ENCODE data around the gene COL27A1. TPM values are rescaled to one million over a fixed set of nuclear protein-coding genes. Genes with fewer than 3 reads are reported as not detected.

Gene COL27A1
- polyA plus RNA-seq, 1 of the 3 experiments (the other 2 are of a cell fraction) = 8.7 TPM

- TF ChIP-seq TEAD4 (IDR thresholded peaks at IDR 0.05; ENCODE audit: borderline replicate concordance, insufficient read depth) (no peak), FOXJ3 (CRISPR knock-in tag; IDR thresholded peaks at IDR 0.05) (no peak), MAX (IDR thresholded peaks at IDR 0.05; ENCODE audit: low read depth) (no peak), RCOR1 (IDR thresholded peaks at IDR 0.05; ENCODE audit: low read length) (no peak), NRF1 (IDR thresholded peaks at IDR 0.05; ENCODE audit: low read depth, low read length) (no peak), SMC3 (IDR thresholded peaks at IDR 0.05; ENCODE audit: low read depth, low read length) (no peak)
These were observed 124.4 kb downstream of the COL27A1 start (continued) for GRCh38 chr9:114279693-114280092.

GRCh38 chr9:114280636-114281472 lies 125.5 kb downstream of the COL27A1 start:
- Histone ChIP-seq H3K9me2 (no peaks in the 10 kb centered on the region), H3K4me2 (no peak overlapping the region), H3K27ac (ENCODE audit: low read depth in 2 of 2, low read length in 1 of 2) (peak overlapping the region in 1 of 2 experiments; percentile 31; a peak in 1 of 4 replicates), H2AFZ (ENCODE audit: low read depth) (no peak overlapping the region), H3F3A (replicated peaks; ENCODE audit: insufficient read depth) (peaks cover 11% of the 10 kb centered on the region), H3K4me3 (ENCODE audit: low read depth in 2 of 2, low read length in 1 of 2) (no peak overlapping the region), H3K9ac (no peak overlapping the region), H3K27me3 (ENCODE audit: insufficient read depth) (no peaks in the 10 kb centered on the region), H3K4me1 (ENCODE audit: control insufficient read depth in 1 of 2, insufficient read depth in 2 of 2, low read depth in 1 of 2, low read length in 1 of 2) (peaks cover 17 to 37% of the 10 kb centered on the region in 2 experiments), H4K20me1 (ENCODE audit: insufficient read depth) (no peaks in the 10 kb centered on the region), H3K79me2 (ENCODE audit: insufficient read depth) (no peaks in the 10 kb centered on the region), H3K9me3 (no peaks in the 10 kb centered on the region), H3K36me3 (replicated peaks in 1 of 2; ENCODE audit: control insufficient read depth in 1 of 2, insufficient read depth in 2 of 2, low read length in 1 of 2) (peaks cover 0 to 4% of the 10 kb centered on the region in 2 experiments)
- POLR2A ChIA-PET = no interaction called here
- no peak for DNase-seq
- no peak for TF ChIP-seq GATA2 (CRISPR knock-in tag; IDR thresholded peaks at IDR 0.05)
- no peak for TF ChIP-seq NRF1 (IDR thresholded peaks at IDR 0.05; ENCODE audit: low read depth, low read length)
- TF ChIP-seq TEAD4 (IDR thresholded peaks at IDR 0.05; ENCODE audit: borderline replicate concordance, insufficient read depth) = no peak
- TF ChIP-seq RFX5 (IDR thresholded peaks at IDR 0.05; ENCODE audit: low read length) = no peak
- TF ChIP-seq IRF3 (IDR thresholded peaks at IDR 0.05; ENCODE audit: low read depth, low read length) = no peak
- TF ChIP-seq SIN3A (IDR thresholded peaks at IDR 0.05; ENCODE audit: borderline replicate concordance, low read depth, low read length) = no peak
- TF ChIP-seq PBX3 (IDR thresholded peaks at IDR 0.05) = no peak
- no peak for TF ChIP-seq USF1 (IDR thresholded peaks at IDR 0.05; ENCODE audit: borderline replicate concordance, low read depth)
- TF ChIP-seq FOXM1 (IDR thresholded peaks at IDR 0.05; ENCODE audit: low read depth) = no peak
- TF ChIP-seq ZBTB33 (IDR thresholded peaks at IDR 0.05; ENCODE audit: borderline replicate concordance, low read depth) = no peak
- TF ChIP-seq MXI1 (IDR thresholded peaks at IDR 0.05; ENCODE audit: low read depth, low read length) = no peak
- no peak for TF ChIP-seq JUND (IDR thresholded peaks at IDR 0.05)
- no peak for TF ChIP-seq MAX (IDR thresholded peaks at IDR 0.05; ENCODE audit: low read depth)
- no peak for TF ChIP-seq SMC3 (IDR thresholded peaks at IDR 0.05; ENCODE audit: low read depth, low read length)
- no peak for TF ChIP-seq RCOR1 (IDR thresholded peaks at IDR 0.05; ENCODE audit: low read length)
- WGBS (ENCODE audit: low lambda C conversion rate) = 85% methylated on average over 7 of the region's 8 CpGs
- CTCF ChIA-PET = interaction anchor here (0.7 to 4.5 kb wide), 10 partner anchors 9 to 199 kb away, joined by 3 to 33 read pairs (median 8); partner anchors contain the start of gene COL27A1
